ENCODE data around the gene RAB3A. TPM values are rescaled to one million over a fixed set of nuclear protein-coding genes. Genes with fewer than 3 reads are reported as not detected.

Gene RAB3A
- total and polyA plus RNA-seq, 9 of the 15 experiments (the other 6 are each of a cell fraction or from before 2014, with no cell fraction given) = 0.17 to 5.1 (median 0.90) TPM; not detected in 1

DNA sequence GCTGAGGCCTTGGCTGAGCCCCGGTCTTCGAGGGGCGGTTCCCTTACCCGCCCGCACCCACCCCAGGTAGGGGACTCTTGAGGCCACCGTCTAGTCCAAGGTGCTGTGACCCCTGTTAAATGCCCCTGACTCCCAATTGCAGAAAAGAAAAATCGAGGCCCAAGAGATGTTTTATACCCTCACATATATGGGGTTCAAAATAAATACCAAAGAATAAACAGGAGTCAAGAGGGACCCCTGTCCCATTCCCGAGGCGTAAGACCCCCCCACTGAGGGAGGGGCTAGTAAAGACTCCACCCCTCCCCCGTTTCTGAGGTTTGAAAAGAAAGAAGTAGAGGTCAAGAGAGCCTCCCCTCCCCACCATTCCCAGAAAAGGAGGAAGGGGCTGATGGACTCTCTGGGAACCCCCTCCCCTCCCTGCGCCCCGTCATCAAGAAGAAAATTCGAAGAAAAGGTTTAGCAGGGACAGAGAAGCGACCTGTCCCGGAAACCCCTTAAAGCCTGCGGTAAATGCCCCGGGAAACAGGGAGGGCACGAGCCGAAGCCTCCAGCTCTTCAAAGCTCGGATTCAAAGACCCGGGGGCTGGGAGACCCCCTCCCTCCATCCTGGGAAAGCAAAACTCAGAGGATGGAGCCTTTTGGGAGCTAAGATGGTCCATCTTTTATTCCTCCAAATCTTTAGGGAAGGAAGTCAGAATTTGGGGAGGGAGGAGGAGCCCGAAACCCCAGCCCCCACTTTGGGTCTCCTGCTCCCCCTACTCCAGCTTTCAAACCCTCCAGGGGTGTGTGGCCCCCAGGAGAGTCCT, 755 bp upstream of the RAB3A start (continued):
- TF ChIP-seq, protein P1, sequence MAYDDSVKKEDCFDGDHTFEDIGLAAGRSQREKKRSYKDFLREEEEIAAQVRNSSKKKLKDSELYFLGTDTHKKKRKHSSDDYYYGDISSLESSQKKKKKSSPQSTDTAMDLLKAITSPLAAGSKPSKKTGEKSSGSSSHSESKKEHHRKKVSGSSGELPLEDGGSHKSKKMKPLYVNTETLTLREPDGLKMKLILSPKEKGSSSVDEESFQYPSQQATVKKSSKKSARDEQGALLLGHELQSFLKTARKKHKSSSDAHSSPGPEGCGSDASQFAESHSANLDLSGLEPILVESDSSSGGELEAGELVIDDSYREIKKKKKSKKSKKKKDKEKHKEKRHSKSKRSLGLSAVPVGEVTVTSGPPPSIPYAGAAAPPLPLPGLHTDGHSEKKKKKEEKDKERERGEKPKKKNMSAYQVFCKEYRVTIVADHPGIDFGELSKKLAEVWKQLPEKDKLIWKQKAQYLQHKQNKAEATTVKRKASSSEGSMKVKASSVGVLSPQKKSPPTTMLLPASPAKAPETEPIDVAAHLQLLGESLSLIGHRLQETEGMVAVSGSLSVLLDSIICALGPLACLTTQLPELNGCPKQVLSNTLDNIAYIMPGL (CRISPR knock-in tag; IDR thresholded peaks at IDR 0.05) = no peak
- no peak for TF ChIP-seq ZNF436 (CRISPR knock-in tag; IDR thresholded peaks at IDR 0.05)
- TF ChIP-seq KAT2B (IDR thresholded peaks at IDR 0.05; ENCODE audit: low read depth, low read length) = no peak
- TF ChIP-seq TCF7L2 (IDR thresholded peaks at IDR 0.05; ENCODE audit: low read depth, low read length) = peak; percentile 76
- TF ChIP-seq, protein P2, sequence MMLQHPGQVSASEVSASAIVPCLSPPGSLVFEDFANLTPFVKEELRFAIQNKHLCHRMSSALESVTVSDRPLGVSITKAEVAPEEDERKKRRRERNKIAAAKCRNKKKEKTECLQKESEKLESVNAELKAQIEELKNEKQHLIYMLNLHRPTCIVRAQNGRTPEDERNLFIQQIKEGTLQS (IDR thresholded peaks at IDR 0.05) = no peak
- TF ChIP-seq, protein P2 (CRISPR knock-in tag; conservative IDR thresholded peaks at IDR 0.05) = no peak
- no peak for TF ChIP-seq ZNF76 (CRISPR knock-in tag; IDR thresholded peaks at IDR 0.05; ENCODE audit: borderline replicate concordance)
- peak; percentile 69 for TF ChIP-seq SNIP1 (IDR thresholded peaks at IDR 0.05; ENCODE audit: low read depth)
- TF ChIP-seq ZNF316 (IDR thresholded peaks at IDR 0.05) = no peak
- TF ChIP-seq YY1 (IDR thresholded peaks at IDR 0.05; ENCODE audit: borderline replicate concordance in 1 of 3, control insufficient read depth in 1 of 3, extremely low read depth in 1 of 3, insufficient read depth in 3 of 3, insufficient read length in 1 of 3, insufficient replicate concordance in 2 of 3, low read depth in 1 of 3, low read length in 2 of 3) = no peak
- no peak for TF ChIP-seq ZNF384 (IDR thresholded peaks at IDR 0.05; ENCODE audit: low read depth, low read length)
- TF ChIP-seq, protein P3, sequence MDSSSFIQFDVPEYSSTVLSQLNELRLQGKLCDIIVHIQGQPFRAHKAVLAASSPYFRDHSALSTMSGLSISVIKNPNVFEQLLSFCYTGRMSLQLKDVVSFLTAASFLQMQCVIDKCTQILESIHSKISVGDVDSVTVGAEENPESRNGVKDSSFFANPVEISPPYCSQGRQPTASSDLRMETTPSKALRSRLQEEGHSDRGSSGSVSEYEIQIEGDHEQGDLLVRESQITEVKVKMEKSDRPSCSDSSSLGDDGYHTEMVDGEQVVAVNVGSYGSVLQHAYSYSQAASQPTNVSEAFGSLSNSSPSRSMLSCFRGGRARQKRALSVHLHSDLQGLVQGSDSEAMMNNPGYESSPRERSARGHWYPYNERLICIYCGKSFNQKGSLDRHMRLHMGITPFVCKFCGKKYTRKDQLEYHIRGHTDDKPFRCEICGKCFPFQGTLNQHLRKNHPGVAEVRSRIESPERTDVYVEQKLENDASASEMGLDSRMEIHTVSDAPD (CRISPR knock-in tag; IDR thresholded peaks at IDR 0.05) = no peak
- TF ChIP-seq, protein P4, sequence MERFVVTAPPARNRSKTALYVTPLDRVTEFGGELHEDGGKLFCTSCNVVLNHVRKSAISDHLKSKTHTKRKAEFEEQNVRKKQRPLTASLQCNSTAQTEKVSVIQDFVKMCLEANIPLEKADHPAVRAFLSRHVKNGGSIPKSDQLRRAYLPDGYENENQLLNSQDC (CRISPR knock-in tag; IDR thresholded peaks at IDR 0.05) = no peak
- TF ChIP-seq, protein P5, sequence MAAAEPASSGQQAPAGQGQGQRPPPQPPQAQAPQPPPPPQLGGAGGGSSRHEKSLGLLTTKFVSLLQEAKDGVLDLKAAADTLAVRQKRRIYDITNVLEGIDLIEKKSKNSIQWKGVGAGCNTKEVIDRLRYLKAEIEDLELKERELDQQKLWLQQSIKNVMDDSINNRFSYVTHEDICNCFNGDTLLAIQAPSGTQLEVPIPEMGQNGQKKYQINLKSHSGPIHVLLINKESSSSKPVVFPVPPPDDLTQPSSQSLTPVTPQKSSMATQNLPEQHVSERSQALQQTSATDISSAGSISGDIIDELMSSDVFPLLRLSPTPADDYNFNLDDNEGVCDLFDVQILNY (CRISPR knock-in tag; IDR thresholded peaks at IDR 0.05) = no peak
- TF ChIP-seq FOXA3 (CRISPR knock-in tag; conservative IDR thresholded peaks at IDR 0.05 in 1 of 2, IDR thresholded peaks at IDR 0.05 in 1 of 2) = no peak
- no peak for TF ChIP-seq ZFP30 (CRISPR knock-in tag; IDR thresholded peaks at IDR 0.05; ENCODE audit: borderline replicate concordance)
- no peak for TF ChIP-seq HLTF (IDR thresholded peaks at IDR 0.05)
- peak; percentile 24 for TF ChIP-seq BRD9 (IDR thresholded peaks at IDR 0.05; ENCODE audit: low read depth, partially characterized antibody)
- TF ChIP-seq SIN3A (IDR thresholded peaks at IDR 0.05; ENCODE audit: borderline replicate concordance in 2 of 2, control insufficient read depth in 1 of 2, low read depth in 2 of 2, low read length in 2 of 2) = no peak; a peak in 1 of 4 replicates
- TF ChIP-seq, protein P6, sequence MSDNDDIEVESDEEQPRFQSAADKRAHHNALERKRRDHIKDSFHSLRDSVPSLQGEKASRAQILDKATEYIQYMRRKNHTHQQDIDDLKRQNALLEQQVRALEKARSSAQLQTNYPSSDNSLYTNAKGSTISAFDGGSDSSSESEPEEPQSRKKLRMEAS (CRISPR knock-in tag; IDR thresholded peaks at IDR 0.05) = no peak
- TF ChIP-seq MCM7 (IDR thresholded peaks at IDR 0.05) = no peak
- no peak for TF ChIP-seq PCBP2 (IDR thresholded peaks at IDR 0.05; ENCODE audit: low read depth, low read length, poor library complexity, severe bottlenecking)
